GM23248 (cell line): Measurements from ENCODE around the gene VPS51. TPM values are rescaled to one million over a fixed set of nuclear protein-coding genes. Genes with fewer than 3 reads are reported as not detected.
A peak's percentile ranks its signal among the peaks of the same experiment; 100 is the strongest.

Experiments used
- DNase-seq: peaks from one replicate; pipeline ENCODE4 v3.0.0-alpha.2; 2015
- H2AFZ ChIP-seq: fragments of 200-600 bp; sonication (generic); 2 replicates; pipeline ENCODE4 v1.6.1; 2016; ENCODE audit warnings: antibody characterized with exemption
- H3F3A ChIP-seq: fragments of 200-600 bp; sonication (generic); 2 replicates; pipeline ENCODE4 v1.6.1; 2016; ENCODE audit warnings: mild to moderate bottlenecking, antibody characterized with exemption, mixed run types; ENCODE audit not compliant: insufficient read depth
- H3K27ac ChIP-seq: fragments of 200-600 bp; sonication (generic); 2 replicates; pipeline ENCODE4 v1.5.1; 2016; ENCODE audit warnings: mild to moderate bottlenecking
- H3K27me3 ChIP-seq: fragments of 200-600 bp; sonication (generic); replicated peaks from 2 replicates; pipeline ENCODE4 v1.6.1; 2016; ENCODE audit warnings: mild to moderate bottlenecking; ENCODE audit not compliant: insufficient read depth
- H3K36me3 ChIP-seq: fragments of 200-600 bp; sonication (generic); 2 replicates; pipeline ENCODE4 v1.6.1; 2016; ENCODE audit warnings: low read depth, mild to moderate bottlenecking
- H3K4me1 ChIP-seq: fragments of 200-600 bp; sonication (generic); 2 replicates; pipeline ENCODE4 v1.6.1; 2016; ENCODE audit warnings: mild to moderate bottlenecking; ENCODE audit not compliant: insufficient read depth
- H3K4me2 ChIP-seq: fragments of 200-600 bp; sonication (generic); one replicate; pipeline ENCODE4 v1.6.1; 2016; ENCODE audit warnings: mild to moderate bottlenecking; ENCODE audit not compliant: unreplicated experiment
- H3K4me3 ChIP-seq: fragments of 200-600 bp; sonication (generic); 2 replicates; pipeline ENCODE4 v1.5.1; 2016; ENCODE audit warnings: mild to moderate bottlenecking
- H3K79me2 ChIP-seq: fragments of 200-600 bp; sonication (generic); 2 replicates; pipeline ENCODE4 v1.6.1; 2016; ENCODE audit warnings: mild to moderate bottlenecking; ENCODE audit not compliant: insufficient read depth
- H3K9ac ChIP-seq: fragments of 200-600 bp; sonication (generic); 2 replicates; pipeline ENCODE4 v1.6.1; 2016; ENCODE audit warnings: mild to moderate bottlenecking
- H3K9me2 ChIP-seq: fragments of 200-600 bp; sonication (generic); 2 replicates; pipeline ENCODE4 v1.6.1; 2016; ENCODE audit warnings: mixed run types, mild to moderate bottlenecking, moderate library complexity; ENCODE audit not compliant: insufficient read depth
- H3K9me3 ChIP-seq: fragments of 200-600 bp; sonication (generic); one replicate; pipeline ENCODE4 v1.6.1; 2017; ENCODE audit warnings: low read depth
- H4K20me1 ChIP-seq: fragments of 200-600 bp; sonication (generic); 2 replicates; pipeline ENCODE4 v1.6.0; 2016; ENCODE audit not compliant: insufficient read depth
- EZH2 ChIP-seq: fragments of 200-600 bp; sonication (generic); IDR thresholded peaks from 2 replicates; pipeline ENCODE4 v1.6.1; 2018; ENCODE audit warnings: antibody characterized with exemption, mild to moderate bottlenecking; ENCODE audit not compliant: insufficient read depth, poor library complexity, severe bottlenecking
- EZH2phosphoT487 ChIP-seq: fragments of 200-600 bp; sonication (generic); IDR thresholded peaks from 2 replicates; pipeline ENCODE4 v1.6.1; 2018; ENCODE audit warnings: antibody characterized with exemption, moderate library complexity, mild to moderate bottlenecking, low read depth; ENCODE audit not compliant: insufficient read depth
- WGBS, 2 experiments: methylation state at CpG; one replicate each; pipeline ENCODE4 v1.1.6; 2015 to 2017; ENCODE audit warnings: low lambda C conversion rate in 2 of 2, low coverage in 1 of 2; ENCODE audit errors: missing lambda C conversion rate in 2 of 2; 5-methylcytosine and 5-hydroxymethylcytosine counted together
- in situ Hi-C: fragments of 300-500 bp; cut with MboI; formaldehyde crosslinking; loops from 2 replicates; pipeline ENCODE4 v1.15.0; 2020
- polyA plus RNA-seq: library from polyadenylated mRNA; unstranded; fragments of >200 nt; fragmentation: Nextera tagmentation; extraction: Ambion mirVana; gene quantifications from 2 replicates; pipeline ENCODE4 v1.2.1, GENCODE V29; 2016
- total RNA-seq: library from RNA; depleted of rRNA; stranded (reverse); fragments of >200 nt; shearing (Covaris generic); gene quantifications from 2 replicates; pipeline ENCODE4 v1.2.3, GENCODE V29; 2014

The VPS51 gene
- total and polyA plus RNA-seq, 2 experiments from 2014 or later: 30.7 to 339 TPM

DNA sequence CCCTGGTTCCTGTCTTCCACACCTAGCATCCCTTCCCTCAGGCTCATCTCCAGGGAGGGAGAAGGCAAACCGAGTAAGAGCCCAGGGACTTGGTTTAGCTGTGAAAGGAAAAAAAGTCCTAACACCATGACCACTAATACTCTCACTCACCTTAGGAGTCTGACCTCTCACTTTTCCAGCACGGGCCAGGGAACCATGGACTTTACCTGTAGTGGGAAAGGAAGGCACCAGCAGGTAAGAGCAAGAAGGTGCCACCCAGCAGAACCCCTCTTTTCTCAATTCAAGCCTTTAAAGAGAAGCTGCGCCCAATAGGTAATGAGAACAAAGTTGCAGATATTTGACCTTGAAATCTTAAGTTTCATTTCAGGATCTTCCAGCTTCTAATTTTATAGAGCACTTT, 24.8 kb downstream of the VPS51 start:
- no peaks in the 10 kb centered on the region for H3K9me2 ChIP-seq
- WGBS, 2 experiments: 61 to 69% methylated on average over 3 of the region's 3 CpGs
- no peak for TF ChIP-seq EZH2
- no peak for TF ChIP-seq EZH2phosphoT487
- peaks cover 75% of the 10 kb centered on the region for H3K79me2 ChIP-seq
- H3K9me3 ChIP-seq: no peaks in the 10 kb centered on the region
- peaks cover 27% of the 10 kb centered on the region for H3K36me3 ChIP-seq
- H3K4me3 ChIP-seq: peak overlapping the region; percentile 92
- peaks cover 40% of the 10 kb centered on the region for H3F3A ChIP-seq
- peak overlapping the region; percentile 83 for H3K27ac ChIP-seq
- in situ Hi-C loops: no loop called here
- H4K20me1 ChIP-seq: no peaks in the 10 kb centered on the region
- H2AFZ ChIP-seq: no peak overlapping the region
- no peaks in the 10 kb centered on the region for H3K27me3 ChIP-seq
- H3K9ac ChIP-seq: peak overlapping the region; percentile 96
- H3K4me1 ChIP-seq: peaks cover 22% of the 10 kb centered on the region
- H3K4me2 ChIP-seq: peak overlapping the region; percentile 98
- no peak for DNase-seq

DNA sequence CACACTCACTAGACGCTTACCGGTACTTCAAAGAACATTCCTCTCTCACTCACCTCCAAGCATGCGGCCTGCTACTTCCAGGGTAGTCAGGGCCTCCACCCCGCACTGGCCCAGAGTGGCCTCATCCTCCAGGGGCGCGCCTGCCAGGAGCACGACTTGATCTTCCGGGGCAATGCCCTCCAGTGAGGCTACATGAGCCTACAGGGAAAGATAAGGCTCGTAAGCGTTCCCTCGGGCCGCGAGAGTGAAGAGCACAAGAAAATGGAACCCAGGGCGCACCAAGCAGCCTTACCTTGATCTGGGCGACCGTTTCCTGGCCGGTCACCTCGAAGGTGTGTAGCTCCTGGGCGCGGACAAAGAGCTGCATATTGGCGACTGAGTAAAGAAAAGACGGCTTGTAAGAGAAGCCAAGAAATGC, 25.4 kb downstream of the VPS51 start:
- in situ Hi-C loops: no loop called here
- no peak for TF ChIP-seq EZH2
- no peak for TF ChIP-seq EZH2phosphoT487
- Histone ChIP-seq H4K20me1 (no peaks in the 10 kb centered on the region), H3K4me3 (peak overlapping the region; percentile 92), H3F3A (peaks cover 40% of the 10 kb centered on the region), H3K9me3 (no peaks in the 10 kb centered on the region), H3K27ac (peak overlapping the region; percentile 83), H3K4me2 (peak overlapping the region; percentile 98), H3K9me2 (no peaks in the 10 kb centered on the region), H3K9ac (peak overlapping the region; percentile 96), H3K36me3 (peaks cover 33% of the 10 kb centered on the region), H3K27me3 (no peaks in the 10 kb centered on the region), H3K4me1 (peaks cover 17% of the 10 kb centered on the region), H2AFZ (peak overlapping the region; percentile 27), H3K79me2 (peaks cover 69% of the 10 kb centered on the region)
- 0 to 1% methylated on average over 22 of the region's 22 CpGs for WGBS, 2 experiments
- peak; percentile 61 for DNase-seq

DNA sequence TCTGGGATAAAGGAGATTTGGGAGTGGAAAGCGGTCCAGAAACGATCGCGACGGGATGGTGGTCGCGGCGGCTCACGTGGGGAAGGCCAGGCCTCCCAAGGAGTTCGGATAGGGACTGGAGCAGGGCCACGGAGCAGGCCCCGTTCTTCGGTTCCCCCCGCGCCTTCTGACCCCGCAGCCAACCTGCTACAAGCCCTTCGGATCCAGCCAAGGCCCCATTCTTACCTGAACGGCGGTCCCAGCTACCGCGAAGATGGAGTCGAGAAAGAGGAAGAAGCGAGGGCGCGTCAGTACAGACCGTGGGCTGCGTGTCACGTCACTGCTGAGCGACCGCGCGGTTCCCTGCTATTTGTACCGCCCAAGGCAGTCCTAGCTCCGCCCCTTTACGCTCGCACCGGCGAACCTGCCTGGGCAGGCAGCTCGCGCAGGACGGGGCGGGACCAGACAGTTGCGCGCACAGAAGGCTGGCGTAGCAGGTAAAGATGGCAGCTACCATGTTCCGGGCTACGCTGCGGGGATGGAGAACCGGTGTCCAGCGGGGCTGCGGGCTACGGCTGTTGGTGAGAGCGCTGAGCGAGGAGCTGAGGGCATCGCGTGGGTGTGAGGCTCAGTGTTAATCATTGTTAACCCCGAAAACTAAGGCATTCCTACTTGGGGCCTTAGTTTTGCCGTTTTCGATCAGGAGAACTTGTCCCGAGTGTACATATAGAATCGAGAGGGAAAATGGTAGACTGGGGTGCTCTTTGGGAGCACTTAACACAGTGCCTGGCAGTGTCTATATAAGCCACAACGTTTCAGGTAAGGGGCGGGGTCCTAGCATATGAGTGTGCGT, 26.1 kb downstream of the VPS51 start, which contains the start of the genes FAU and MRPL49:
Gene FAU, minus strand, starts transcription at position 270 of the 832 bp plus-strand sequence. CDS start 321 bp downstream, outside the sequence.
Gene MRPL49, plus strand, starts transcription at position 457 of the 832 bp plus-strand sequence. Its CDS starts 26 bp downstream, at position 483.
- in situ Hi-C loops: no loop called here
- Histone ChIP-seq H3K27ac (peak within 1 kb of the TSS; percentile 83), H3K9ac (peak within 1 kb of the TSS; percentile 96), H3K4me2 (peak within 1 kb of the TSS; percentile 98), H3K36me3 (peaks cover 37% of the 10 kb centered on the region), H3K27me3 (no peaks in the 10 kb centered on the region), H3K79me2 (peaks cover 66% of the 10 kb centered on the region), H3K4me1 (peaks cover 14% of the 10 kb centered on the region), H3K4me3 (peak within 1 kb of the TSS; percentile 92), H3K9me2 (no peaks in the 10 kb centered on the region), H3K9me3 (no peaks in the 10 kb centered on the region), H4K20me1 (no peaks in the 10 kb centered on the region), H2AFZ (peak within 1 kb of the TSS; percentile 94), H3F3A (peaks cover 44% of the 10 kb centered on the region)
- DNase-seq: peak; percentile 99
- 1% methylated on average over 64 of the region's 64 CpGs for WGBS, 2 experiments
- no peak for TF ChIP-seq EZH2phosphoT487
- no peak for TF ChIP-seq EZH2

DNA sequence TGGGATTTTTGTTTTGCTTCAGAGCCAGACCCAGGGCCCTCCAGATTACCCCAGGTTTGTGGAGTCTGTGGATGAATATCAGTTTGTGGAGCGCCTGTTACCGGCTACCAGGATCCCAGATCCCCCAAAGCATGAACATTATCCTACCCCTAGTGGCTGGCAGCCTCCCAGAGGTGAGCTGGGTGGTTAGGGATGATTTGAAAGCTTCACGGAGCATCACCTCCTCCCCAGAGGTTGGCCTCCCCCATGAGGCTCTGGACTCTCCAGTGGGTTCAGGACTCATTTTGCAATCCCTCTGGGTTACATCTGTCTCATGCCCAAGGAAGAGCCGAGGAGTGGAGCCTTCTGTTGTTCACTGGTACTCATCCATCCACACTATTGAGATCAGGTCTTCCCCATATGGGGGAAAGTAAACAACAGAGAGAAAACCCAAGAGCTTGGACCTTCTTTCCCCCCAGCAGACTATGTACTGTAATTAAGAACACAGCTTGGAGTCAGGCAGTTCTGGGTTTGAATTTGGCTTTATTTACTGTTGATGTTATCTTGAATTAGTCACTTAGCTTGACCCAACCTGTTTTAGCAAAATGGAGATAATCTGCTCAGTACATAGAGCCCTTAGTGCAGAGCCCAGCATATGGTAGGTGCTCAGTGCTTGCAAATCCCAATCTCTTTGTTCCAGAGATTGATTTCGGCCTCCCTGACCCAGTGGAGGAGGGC, 28.6 kb downstream of the VPS51 start:
- no peaks in the 10 kb centered on the region for H3K27me3 ChIP-seq
- DNase-seq: no peak
- H3K79me2 ChIP-seq: peaks cover 55% of the 10 kb centered on the region
- H3K4me2 ChIP-seq: no peak overlapping the region
- no peaks in the 10 kb centered on the region for H3K9me2 ChIP-seq
- TF ChIP-seq EZH2 (no peak), EZH2phosphoT487 (no peak)
- no peak overlapping the region for H3K9ac ChIP-seq
- H3K9me3 ChIP-seq: no peaks in the 10 kb centered on the region
- H4K20me1 ChIP-seq: no peaks in the 10 kb centered on the region
- 86 to 90% methylated on average over 5 of the region's 5 CpGs for WGBS, 2 experiments
- in situ Hi-C loops: no loop called here
- H3K36me3 ChIP-seq: peaks cover 32% of the 10 kb centered on the region
- peaks cover 32% of the 10 kb centered on the region for H3F3A ChIP-seq
- peaks cover 14% of the 10 kb centered on the region for H3K4me1 ChIP-seq
- H3K27ac ChIP-seq: peak overlapping the region; percentile 27; the same call in 1 of the 2 replicates
- no peak overlapping the region for H2AFZ ChIP-seq
- no peak overlapping the region for H3K4me3 ChIP-seq
